ENCODE data around the gene TIMM10. TPM values are rescaled to one million over a fixed set of nuclear protein-coding genes. Genes with fewer than 3 reads are reported as not detected.

Gene TIMM10
- total RNA-seq, 4 donors from 2014 or later = 33.0 to 47.3 (median 38.7) TPM

DNA sequence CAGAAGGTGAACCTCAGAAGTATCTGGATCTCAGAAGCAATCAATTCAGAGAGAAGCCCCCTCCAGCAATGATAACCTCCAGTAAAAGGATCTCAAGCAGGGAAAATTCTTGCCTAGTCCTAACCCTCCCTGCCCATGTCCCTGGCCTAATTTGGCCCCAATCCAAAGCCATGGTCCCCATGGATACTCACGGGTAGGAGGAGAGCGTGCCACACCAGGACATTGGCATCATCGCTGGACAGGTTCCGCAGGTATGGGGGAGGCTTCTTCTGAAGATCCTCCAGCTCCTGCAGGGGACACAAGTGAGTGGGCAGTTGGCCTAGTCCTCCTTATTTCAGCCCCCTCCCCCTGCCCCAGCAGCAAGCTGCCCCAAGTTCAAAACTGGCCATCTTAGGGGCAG lies 29.6 kb upstream of the TIMM10 start:
- no peak for DNase-seq
- peaks cover 0 to 56% (median 17%) of the 10 kb centered on the region in 3 donors for H3K36me3 ChIP-seq
- intact Hi-C loops (cut with DNase I) = no loop called here
- no peak overlapping the region for H3K27ac ChIP-seq
- H3K27me3 ChIP-seq = no peaks in the 10 kb centered on the region
- no peak overlapping the region for H3K4me3 ChIP-seq
- WGBS, 2 donors = 66 to 84% methylated on average over 4 of the region's 4 CpGs
- peaks cover 0 to 27% (median 2%) of the 10 kb centered on the region in 3 donors for H3K4me1 ChIP-seq
- TF ChIP-seq POLR2A (IDR thresholded peaks at IDR 0.05) = no peak
- H3K9me3 ChIP-seq = no peaks in the 10 kb centered on the region

DNA sequence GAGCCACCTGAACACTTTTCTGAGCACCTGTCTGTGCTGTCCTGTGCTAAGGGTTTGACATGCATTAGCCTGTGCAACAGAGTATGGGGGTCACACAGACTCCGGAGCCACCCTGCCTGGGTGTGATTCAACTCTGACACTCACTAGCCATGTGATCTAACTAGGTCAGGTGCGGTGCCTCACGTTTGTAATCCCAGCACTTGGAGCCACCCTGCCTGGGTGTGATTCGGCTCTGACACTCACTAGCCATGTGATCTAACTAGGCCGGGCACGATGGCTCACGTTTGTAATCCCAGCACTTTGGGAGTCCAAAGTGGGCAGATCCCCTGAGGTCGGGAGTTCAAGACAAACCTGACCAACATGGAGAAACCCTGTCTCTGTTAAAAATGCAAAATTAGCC lies 25.5 kb upstream of the TIMM10 start:
- Histone ChIP-seq H3K27ac (no peak overlapping the region), H3K36me3 (peaks cover 5 to 97% (median 51%) of the 10 kb centered on the region in 3 donors), H3K4me3 (no peak overlapping the region), H3K27me3 (no peaks in the 10 kb centered on the region), H3K9me3 (no peaks in the 10 kb centered on the region), H3K4me1 (peaks cover 0 to 6% (median 0%) of the 10 kb centered on the region in 3 donors)
- WGBS, 2 donors = 57 to 70% methylated on average over 2 to 6 of the region's 8 CpGs
- intact Hi-C loops (cut with DNase I) = no loop called here
- TF ChIP-seq, protein P1, sequence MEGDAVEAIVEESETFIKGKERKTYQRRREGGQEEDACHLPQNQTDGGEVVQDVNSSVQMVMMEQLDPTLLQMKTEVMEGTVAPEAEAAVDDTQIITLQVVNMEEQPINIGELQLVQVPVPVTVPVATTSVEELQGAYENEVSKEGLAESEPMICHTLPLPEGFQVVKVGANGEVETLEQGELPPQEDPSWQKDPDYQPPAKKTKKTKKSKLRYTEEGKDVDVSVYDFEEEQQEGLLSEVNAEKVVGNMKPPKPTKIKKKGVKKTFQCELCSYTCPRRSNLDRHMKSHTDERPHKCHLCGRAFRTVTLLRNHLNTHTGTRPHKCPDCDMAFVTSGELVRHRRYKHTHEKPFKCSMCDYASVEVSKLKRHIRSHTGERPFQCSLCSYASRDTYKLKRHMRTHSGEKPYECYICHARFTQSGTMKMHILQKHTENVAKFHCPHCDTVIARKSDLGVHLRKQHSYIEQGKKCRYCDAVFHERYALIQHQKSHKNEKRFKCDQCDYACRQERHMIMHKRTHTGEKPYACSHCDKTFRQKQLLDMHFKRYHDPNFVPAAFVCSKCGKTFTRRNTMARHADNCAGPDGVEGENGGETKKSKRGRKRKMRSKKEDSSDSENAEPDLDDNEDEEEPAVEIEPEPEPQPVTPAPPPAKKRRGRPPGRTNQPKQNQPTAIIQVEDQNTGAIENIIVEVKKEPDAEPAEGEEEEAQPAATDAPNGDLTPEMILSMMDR (IDR thresholded peaks at IDR 0.05) = no peak
- TF ChIP-seq POLR2A (IDR thresholded peaks at IDR 0.05) = no peak
- no peak for DNase-seq

DNA sequence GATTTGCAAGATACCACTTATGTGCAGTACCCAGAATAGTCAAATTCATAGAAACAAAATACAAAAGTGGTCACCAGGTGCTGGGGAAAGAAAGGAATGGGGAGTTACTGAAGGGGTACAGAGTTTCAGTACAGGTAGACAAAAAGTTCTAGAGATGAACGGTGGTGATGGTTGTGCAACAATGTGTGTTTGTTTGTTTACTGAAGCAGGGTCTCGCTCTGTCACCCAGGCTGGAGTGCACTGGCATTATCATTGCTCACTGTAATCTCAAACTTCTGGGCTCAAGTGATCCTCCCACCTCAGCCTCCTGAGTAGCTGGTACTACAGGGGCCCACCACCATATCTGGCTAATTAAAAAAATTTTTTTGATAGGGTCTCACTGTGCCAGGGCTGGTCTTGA lies 24.8 kb upstream of the TIMM10 start:
- WGBS, 2 donors = 84 to 85% methylated on average over 2 of the region's 2 CpGs
- no peak for DNase-seq
- H3K4me1 ChIP-seq = peaks cover 0 to 6% (median 0%) of the 10 kb centered on the region in 3 donors
- H3K36me3 ChIP-seq = peaks cover 5 to 100% (median 51%) of the 10 kb centered on the region in 3 donors
- H3K4me3 ChIP-seq = no peak overlapping the region
- intact Hi-C loops (cut with DNase I) = no loop called here
- no peaks in the 10 kb centered on the region for H3K27me3 ChIP-seq
- H3K27ac ChIP-seq = no peak overlapping the region
- TF ChIP-seq, protein P1 (IDR thresholded peaks at IDR 0.05) = no peak
- no peaks in the 10 kb centered on the region for H3K9me3 ChIP-seq

DNA sequence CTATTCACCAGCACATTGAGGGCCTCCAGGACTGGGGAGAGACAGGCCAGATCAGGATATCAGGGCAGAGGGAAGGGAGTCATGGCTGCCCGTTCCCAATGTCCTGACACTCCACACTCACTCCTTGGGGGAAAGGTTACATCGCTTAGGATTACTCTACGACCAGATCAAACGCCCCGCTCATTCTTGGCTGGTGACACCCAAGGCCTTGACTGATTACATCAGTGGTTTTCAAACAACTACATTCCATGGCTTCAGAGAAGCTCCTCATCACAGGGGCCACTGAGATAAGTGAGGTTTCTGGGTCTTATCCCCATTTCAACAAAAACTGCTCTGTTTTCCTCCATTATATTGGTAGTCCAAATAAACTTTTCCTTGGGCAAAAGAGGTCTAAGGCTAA lies 21.9 kb upstream of the TIMM10 start:
- intact Hi-C loops (cut with DNase I) = no loop called here
- H3K36me3 ChIP-seq = peaks cover 5 to 100% (median 54%) of the 10 kb centered on the region in 3 donors
- no peaks in the 10 kb centered on the region for H3K27me3 ChIP-seq
- H3K4me1 ChIP-seq = peaks cover 0 to 3% (median 0%) of the 10 kb centered on the region in 3 donors
- no peak overlapping the region for H3K4me3 ChIP-seq
- H3K9me3 ChIP-seq = no peaks in the 10 kb centered on the region
- WGBS, 2 donors = 88 to 96% methylated on average over 5 of the region's 5 CpGs
- TF ChIP-seq POLR2A (IDR thresholded peaks at IDR 0.05) = no peak
- TF ChIP-seq, protein P1 (IDR thresholded peaks at IDR 0.05) = no peak
- H3K27ac ChIP-seq = no peak overlapping the region
- no peak for DNase-seq

DNA sequence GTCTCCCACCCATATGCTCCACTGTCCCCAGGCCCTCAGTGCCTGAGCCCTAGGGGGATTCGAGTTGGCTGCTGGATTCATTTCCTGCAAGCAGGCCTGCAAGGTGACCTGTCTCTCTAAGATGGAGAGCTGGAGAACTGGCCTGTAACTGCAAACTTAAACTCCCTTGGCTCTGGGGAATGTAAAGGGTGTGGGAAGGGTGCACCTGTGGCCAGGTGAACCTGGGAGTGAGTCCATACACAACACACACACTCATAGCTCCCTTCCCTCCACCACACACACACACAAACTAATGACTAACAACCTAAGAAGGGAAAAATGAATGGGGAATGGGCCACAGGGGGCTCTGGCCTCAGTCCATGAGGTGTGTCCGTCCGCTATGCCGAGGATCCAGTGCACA lies 21.4 kb upstream of the TIMM10 start:
- Histone ChIP-seq H3K36me3 (peaks cover 5 to 99% (median 49%) of the 10 kb centered on the region in 3 donors), H3K9me3 (no peaks in the 10 kb centered on the region), H3K27ac (no peak overlapping the region), H3K4me1 (peaks cover 0 to 6% (median 0%) of the 10 kb centered on the region in 3 donors), H3K4me3 (no peak overlapping the region), H3K27me3 (no peaks in the 10 kb centered on the region)
- intact Hi-C loops (cut with DNase I) = no loop called here
- WGBS, 2 donors = 88 to 92% methylated on average over 3 of the region's 4 CpGs
- TF ChIP-seq, protein P1 (IDR thresholded peaks at IDR 0.05) = no peak
- no peak for TF ChIP-seq POLR2A (IDR thresholded peaks at IDR 0.05)
- DNase-seq = no peak

DNA sequence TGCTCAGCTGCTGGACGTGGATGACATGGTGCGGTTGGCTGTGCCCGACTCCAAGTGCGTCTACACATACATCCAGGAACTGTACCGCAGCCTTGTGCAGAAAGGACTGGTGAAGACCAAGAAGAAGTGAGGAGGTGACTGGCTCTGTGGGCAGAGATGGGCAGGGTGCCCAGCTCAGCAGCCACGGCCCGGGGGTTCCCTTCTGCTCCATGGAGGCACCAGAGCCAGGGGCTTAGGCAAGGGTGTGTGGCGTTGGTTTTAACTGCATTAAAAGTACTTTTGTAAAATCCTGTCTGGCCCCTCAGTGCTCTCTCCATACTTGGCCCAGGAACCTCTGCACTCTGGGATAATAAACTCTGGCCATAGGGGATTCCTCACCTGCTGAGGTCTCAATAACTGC lies 19.4 kb upstream of the TIMM10 start:
- DNase-seq = no peak
- Histone ChIP-seq H3K4me3 (no peak overlapping the region), H3K36me3 (peaks cover 5 to 87% (median 43%) of the 10 kb centered on the region in 3 donors), H3K4me1 (peaks cover 0 to 6% (median 0%) of the 10 kb centered on the region in 3 donors), H3K27ac (no peak overlapping the region), H3K9me3 (no peaks in the 10 kb centered on the region), H3K27me3 (no peaks in the 10 kb centered on the region)
- WGBS, 2 donors = 50 to 94% methylated on average over 2 to 3 of the region's 8 CpGs
- intact Hi-C loops (cut with DNase I) = no loop called here
- no peak for TF ChIP-seq POLR2A (IDR thresholded peaks at IDR 0.05)
- TF ChIP-seq, protein P1 (IDR thresholded peaks at IDR 0.05) = no peak
